VCaP (cell line): ENCODE measurements around the gene FMO2.

Experiments used
- H3K27ac ChIP-seq: fragments of 450-650 bp; 2 replicates; pipeline ENCODE4 v1.5.1; 2017
- TF ChIP-seq, protein P1 (sequence below): fragments of 450-650 bp; conservative IDR thresholded peaks from 2 replicates; pipeline ENCODE4 v1.5.1; 2017; ENCODE audit warnings: mild to moderate bottlenecking, moderate library complexity

FMO2 gene

DNA sequence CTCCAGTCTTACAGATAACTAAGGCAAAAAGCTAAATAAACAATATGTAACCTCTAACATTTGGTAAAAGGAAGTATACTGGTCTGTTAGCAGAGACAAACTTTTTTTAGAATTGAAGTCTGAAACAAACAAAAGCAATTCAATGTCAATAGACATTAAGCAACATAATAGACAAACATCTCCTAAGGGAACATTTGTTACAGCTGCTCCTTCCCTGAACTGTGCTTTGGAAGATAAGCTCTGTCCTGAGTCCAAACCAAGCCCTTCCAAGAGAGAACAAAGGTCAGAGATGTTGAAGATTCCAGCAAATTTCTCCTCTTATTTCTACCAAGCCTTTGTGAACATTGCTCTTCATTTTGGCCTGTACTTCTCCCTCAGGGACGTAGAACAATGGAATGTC, 25.3 kb downstream of the FMO2 start:
- no peak overlapping the region for H3K27ac ChIP-seq
- TF ChIP-seq, protein P1, sequence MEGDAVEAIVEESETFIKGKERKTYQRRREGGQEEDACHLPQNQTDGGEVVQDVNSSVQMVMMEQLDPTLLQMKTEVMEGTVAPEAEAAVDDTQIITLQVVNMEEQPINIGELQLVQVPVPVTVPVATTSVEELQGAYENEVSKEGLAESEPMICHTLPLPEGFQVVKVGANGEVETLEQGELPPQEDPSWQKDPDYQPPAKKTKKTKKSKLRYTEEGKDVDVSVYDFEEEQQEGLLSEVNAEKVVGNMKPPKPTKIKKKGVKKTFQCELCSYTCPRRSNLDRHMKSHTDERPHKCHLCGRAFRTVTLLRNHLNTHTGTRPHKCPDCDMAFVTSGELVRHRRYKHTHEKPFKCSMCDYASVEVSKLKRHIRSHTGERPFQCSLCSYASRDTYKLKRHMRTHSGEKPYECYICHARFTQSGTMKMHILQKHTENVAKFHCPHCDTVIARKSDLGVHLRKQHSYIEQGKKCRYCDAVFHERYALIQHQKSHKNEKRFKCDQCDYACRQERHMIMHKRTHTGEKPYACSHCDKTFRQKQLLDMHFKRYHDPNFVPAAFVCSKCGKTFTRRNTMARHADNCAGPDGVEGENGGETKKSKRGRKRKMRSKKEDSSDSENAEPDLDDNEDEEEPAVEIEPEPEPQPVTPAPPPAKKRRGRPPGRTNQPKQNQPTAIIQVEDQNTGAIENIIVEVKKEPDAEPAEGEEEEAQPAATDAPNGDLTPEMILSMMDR = no peak

- no peak overlapping the region for H3K27ac ChIP-seq
- TF ChIP-seq, protein P1 = no peak
Measured at GRCh38 chr1:171212607-171213351, 27.7 kb downstream of the FMO2 start.

DNA sequence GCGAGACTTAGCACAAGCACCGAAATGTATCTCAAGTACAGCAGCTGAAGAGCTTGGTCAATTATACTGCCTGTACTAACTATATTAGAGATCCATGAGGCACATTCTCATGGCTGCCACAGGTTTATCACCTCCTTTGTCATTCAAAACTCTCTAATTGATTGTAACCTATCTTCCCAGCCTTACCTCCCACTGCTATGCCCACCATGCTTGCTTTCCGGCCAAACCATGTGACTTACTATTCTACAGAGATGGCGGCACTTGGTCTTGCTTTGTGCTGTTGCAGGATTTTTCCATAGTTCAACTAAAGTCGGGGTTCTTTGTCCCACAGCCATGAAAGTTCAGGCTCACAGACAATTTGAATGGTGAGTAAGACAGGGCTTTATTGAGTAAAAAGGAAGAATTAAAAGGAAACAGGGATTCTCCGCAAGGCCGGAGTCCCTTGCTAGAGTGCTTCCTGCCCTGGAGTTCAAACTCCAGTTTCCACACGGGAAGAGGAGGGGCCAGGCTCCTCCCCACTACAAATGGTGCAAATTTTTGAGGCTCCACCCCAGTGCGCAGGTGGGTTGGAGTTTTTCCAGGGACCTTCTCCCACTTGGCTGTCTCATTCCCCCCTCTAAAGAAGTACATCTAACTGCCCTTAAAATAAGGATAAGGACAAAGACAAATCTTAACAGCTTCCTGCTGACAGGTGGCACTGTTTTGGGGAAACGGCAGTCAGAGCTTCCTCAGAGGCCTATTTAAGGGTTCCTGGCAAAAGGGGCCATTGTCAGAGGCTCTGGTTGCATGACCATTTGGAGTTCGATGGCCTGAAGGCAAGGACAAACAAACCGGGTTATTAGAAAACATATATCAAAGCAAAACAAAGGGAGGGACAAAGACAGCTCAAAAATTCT, 28.7 kb downstream of the FMO2 start:
- TF ChIP-seq, protein P1 = no peak
- no peak overlapping the region for H3K27ac ChIP-seq

- TF ChIP-seq, protein P1 = no peak
- no peak overlapping the region for H3K27ac ChIP-seq
Measured at GRCh38 chr1:171217658-171218443, 32.8 kb downstream of the FMO2 start.

GRCh38 chr1:171218661-171219060, 33.6 kb downstream of the FMO2 start:
- TF ChIP-seq, protein P1 = no peak
- H3K27ac ChIP-seq = no peak overlapping the region

GRCh38 chr1:171219346-171220080, 34.4 kb downstream of the FMO2 start:
- TF ChIP-seq, protein P1 = no peak
- no peak overlapping the region for H3K27ac ChIP-seq
